Activated B cell treated with CpG ODN at 0.5 μM for 24 hours (primary cell): ENCODE data around the gene CAPN9. TPM values are rescaled to one million over a fixed set of nuclear protein-coding genes. Genes with fewer than 3 reads are reported as not detected.
"Not testable (repeated sequence)": the region's sequence is repeated elsewhere in the genome, so short reads cannot be mapped to it uniquely, and the experiment has no call there.

ENCODE experiments used
- ATAC-seq: fragments of 200-7000 bp; cut with Tn5 transposase; one replicate; pipeline ENCODE4 v1.10.0; 2021; ENCODE audit warnings: low read depth, mild to moderate bottlenecking, moderate library complexity
- CTCF ChIA-PET: fragments of 350-600 bp; sonication (Branson Sonifier 250); formaldehyde crosslinking; loops from one replicate; lab custom pipeline; 2021; ENCODE audit warnings: antibody characterized with exemption; lab: Charles Lee
- POLR2A ChIA-PET: fragments of 350-600 bp; sonication (Branson Sonifier 250); formaldehyde crosslinking; loops from one replicate; lab custom pipeline; 2021; ENCODE audit warnings: antibody characterized with exemption; lab: Charles Lee
- DNase-seq: peaks from one replicate; pipeline ENCODE4 v3.0.0; 2022
- H3K27ac Mint-ChIP-seq: one replicate; pipeline ENCODE4 v1.8.0; 2020; ENCODE audit warnings: mixed read lengths
- H3K27me3 Mint-ChIP-seq: one replicate; pipeline ENCODE4 v1.8.0; 2021; ENCODE audit warnings: mixed read lengths
- H3K36me3 Mint-ChIP-seq: one replicate; pipeline ENCODE4 v1.8.0; 2021; ENCODE audit warnings: low read depth, mixed read lengths
- H3K4me1 Mint-ChIP-seq: one replicate; pipeline ENCODE4 v1.8.0; 2021; ENCODE audit warnings: mixed read lengths
- H3K4me3 Mint-ChIP-seq: one replicate; pipeline ENCODE4 v1.8.0; 2020; ENCODE audit warnings: mild to moderate bottlenecking, mixed read lengths
- H3K9me3 Mint-ChIP-seq: one replicate; pipeline ENCODE4 v1.8.0; 2020; ENCODE audit warnings: mixed read lengths
- intact Hi-C: fragments of 100-400 bp; cut with micrococcal nuclease; formaldehyde crosslinking; loops from one replicate; pipeline ENCODE4 v1.15.1; 2024
- total RNA-seq: library from RNA; stranded (reverse); gene quantifications from 2 replicates; pipeline ENCODE4 v1.2.3, GENCODE V29; 2022
- TF ChIP-seq, protein P1 (sequence below): fragments of 200-600 bp; IDR thresholded peaks from one replicate; pipeline ENCODE4 v1.8.0; 2022; ENCODE audit warnings: antibody characterized with exemption, mild to moderate bottlenecking

CAPN9 gene
- total RNA-seq, 1 donor from 2014 or later: not detected

- Mint-ChIP-seq H3K4me3 (no peak overlapping the region), H3K9me3 (peaks cover 5% of the 10 kb centered on the region), H3K4me1 (no peaks in the 10 kb centered on the region), H3K27me3 (peaks cover 16% of the 10 kb centered on the region), H3K27ac (no peak overlapping the region), H3K36me3 (no peaks in the 10 kb centered on the region)
- DNase-seq: no peak
- POLR2A ChIA-PET: no interaction called here
- CTCF ChIA-PET: no interaction called here
- intact Hi-C loops: no loop called here
- TF ChIP-seq, protein P1, sequence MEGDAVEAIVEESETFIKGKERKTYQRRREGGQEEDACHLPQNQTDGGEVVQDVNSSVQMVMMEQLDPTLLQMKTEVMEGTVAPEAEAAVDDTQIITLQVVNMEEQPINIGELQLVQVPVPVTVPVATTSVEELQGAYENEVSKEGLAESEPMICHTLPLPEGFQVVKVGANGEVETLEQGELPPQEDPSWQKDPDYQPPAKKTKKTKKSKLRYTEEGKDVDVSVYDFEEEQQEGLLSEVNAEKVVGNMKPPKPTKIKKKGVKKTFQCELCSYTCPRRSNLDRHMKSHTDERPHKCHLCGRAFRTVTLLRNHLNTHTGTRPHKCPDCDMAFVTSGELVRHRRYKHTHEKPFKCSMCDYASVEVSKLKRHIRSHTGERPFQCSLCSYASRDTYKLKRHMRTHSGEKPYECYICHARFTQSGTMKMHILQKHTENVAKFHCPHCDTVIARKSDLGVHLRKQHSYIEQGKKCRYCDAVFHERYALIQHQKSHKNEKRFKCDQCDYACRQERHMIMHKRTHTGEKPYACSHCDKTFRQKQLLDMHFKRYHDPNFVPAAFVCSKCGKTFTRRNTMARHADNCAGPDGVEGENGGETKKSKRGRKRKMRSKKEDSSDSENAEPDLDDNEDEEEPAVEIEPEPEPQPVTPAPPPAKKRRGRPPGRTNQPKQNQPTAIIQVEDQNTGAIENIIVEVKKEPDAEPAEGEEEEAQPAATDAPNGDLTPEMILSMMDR: no peak
- ATAC-seq: no peak
Observed at GRCh38 chr1:230713138-230713537, 34.0 kb upstream of the CAPN9 start.

DNA sequence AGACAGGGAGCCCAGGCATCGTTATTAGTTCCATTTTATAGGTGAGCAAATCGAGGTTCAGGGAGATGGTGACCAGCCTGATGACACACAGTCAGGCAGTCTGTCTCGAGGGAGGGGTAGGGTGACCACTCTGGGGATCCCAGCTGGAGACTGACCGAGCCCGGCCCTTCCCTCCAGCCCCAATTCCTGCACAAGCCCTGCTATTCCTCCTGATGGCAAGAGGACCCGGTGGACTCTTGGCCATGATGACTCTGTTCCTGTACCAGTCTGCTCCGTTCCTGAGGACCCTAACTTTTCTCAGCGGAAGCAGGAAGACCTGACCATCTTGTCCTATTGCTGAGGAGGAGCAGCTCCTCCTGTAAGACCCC lies 33.7 kb upstream of the CAPN9 start:
- DNase-seq (no peak), ATAC-seq (no peak)
- Mint-ChIP-seq H3K4me1 (no peaks in the 10 kb centered on the region), H3K9me3 (peaks cover 5% of the 10 kb centered on the region), H3K36me3 (no peaks in the 10 kb centered on the region), H3K27me3 (peaks cover 14% of the 10 kb centered on the region), H3K27ac (no peak overlapping the region), H3K4me3 (no peak overlapping the region)
- POLR2A ChIA-PET: no interaction called here
- TF ChIP-seq, protein P1: no peak
- intact Hi-C loops: no loop called here
- CTCF ChIA-PET: no interaction called here

DNA sequence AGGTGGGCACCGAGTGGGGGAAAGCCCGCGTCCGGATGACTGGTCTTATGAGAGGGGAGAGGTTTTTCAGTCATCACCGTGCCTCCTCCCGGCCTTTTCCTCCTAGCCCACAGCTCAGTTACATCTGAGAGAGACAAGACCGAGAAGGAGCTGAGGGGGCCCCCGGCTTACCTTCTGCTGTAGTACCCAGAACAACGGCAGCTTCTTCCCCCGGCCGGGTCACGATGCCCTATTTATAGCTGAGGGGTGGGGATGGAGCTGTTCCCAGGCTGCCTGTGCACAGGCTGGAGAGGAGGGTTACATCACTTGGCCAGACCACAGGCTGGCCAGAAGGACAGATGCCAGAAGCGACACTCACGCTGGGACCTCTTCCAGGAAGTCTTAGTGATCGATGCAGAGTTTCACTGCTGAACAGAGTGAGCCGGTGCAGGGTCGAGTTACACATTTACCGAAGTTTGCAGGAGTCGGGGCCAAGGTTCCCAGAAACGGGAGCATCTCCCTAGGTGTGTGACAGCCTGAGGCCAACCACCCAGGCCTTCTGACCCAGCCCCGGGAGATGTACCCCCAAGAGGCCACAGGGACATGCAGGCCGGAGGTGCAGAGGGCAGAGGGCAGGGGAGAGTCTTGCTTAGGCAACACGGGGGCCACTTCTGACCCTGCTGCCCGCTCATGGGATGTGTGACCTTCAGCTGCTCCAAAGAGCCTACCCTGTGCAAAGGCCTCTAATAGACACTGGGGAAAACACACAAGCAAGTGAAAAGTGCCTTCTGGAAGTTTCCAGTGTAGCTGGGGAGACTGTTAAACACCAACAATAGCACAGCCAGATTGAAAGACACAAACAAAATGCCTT lies 33.0 kb upstream of the CAPN9 start, which contains the start of gene AGT:
AGT (minus strand) TSS at position 208 of the 850 bp plus-strand sequence. CDS start 3,299 bp downstream, outside the sequence.
- intact Hi-C loops: no loop called here
- DNase-seq (no peak), ATAC-seq (no peak)
- Mint-ChIP-seq H3K4me1 (no peaks in the 10 kb centered on the region), H3K27me3 (peaks cover 12% of the 10 kb centered on the region), H3K4me3 (no peak within 1 kb of the TSS), H3K36me3 (no peaks in the 10 kb centered on the region), H3K27ac (no peak within 1 kb of the TSS), H3K9me3 (peaks cover 5% of the 10 kb centered on the region)
- CTCF ChIA-PET: no interaction called here
- POLR2A ChIA-PET: no interaction called here
- TF ChIP-seq, protein P1: no peak

DNA sequence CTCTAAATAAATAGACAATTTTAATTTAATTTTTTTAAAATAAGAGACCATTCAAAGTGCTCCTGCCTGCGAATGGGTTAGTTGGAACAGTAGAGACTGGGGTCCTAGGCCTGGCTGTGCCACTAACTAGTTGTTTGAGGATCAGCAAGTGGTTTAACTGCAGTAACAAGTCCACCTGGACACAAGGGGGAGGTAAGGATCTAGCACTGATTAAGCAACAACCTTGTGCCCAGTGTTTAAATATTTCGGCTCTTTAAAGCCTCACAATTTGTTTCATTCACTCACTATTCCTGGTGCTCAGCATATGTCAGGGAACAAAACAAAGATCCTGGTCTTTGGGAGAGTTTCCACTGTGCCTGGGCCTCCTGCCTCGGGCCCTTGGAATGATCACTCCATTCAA lies 31.7 kb upstream of the CAPN9 start:
- intact Hi-C loops: no loop called here
- H3K27ac Mint-ChIP-seq: no peak overlapping the region
- ATAC-seq (no peak), DNase-seq (no peak)
- H3K27me3 Mint-ChIP-seq: peaks cover 12% of the 10 kb centered on the region
- no peak overlapping the region for H3K4me3 Mint-ChIP-seq
- CTCF ChIA-PET: no interaction called here
- H3K36me3 Mint-ChIP-seq: no peaks in the 10 kb centered on the region
- TF ChIP-seq, protein P1: no peak
- H3K4me1 Mint-ChIP-seq: no peaks in the 10 kb centered on the region
- H3K9me3 Mint-ChIP-seq: peaks cover 5% of the 10 kb centered on the region
- POLR2A ChIA-PET: no interaction called here

DNA sequence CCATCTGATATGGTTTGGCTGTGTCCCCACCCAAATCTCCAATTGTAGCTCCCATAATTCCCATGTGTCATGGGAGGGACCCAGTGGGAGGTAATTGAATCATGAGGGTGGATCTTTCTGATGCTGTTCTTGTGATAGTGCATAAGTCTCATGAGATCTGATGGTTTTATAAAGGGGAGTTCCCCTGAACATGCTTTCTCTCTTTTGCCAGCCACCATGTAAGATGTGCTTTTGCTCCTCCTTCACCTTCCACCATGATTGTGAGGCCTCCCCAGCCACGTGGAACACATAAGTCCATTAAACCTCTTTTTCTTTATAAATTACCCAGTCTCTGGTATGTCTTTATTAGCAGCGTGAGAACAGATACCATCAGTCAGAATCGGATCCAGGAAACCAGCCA lies 30.7 kb upstream of the CAPN9 start:
- H3K4me1 Mint-ChIP-seq, H3K36me3 Mint-ChIP-seq, ATAC-seq, H3K4me3 Mint-ChIP-seq, POLR2A ChIA-PET, H3K9me3 Mint-ChIP-seq, intact Hi-C loops, DNase-seq, CTCF ChIA-PET, H3K27ac Mint-ChIP-seq: not testable (repeated sequence)
- peaks cover 12% of the 10 kb centered on the region for H3K27me3 Mint-ChIP-seq
